Stimulated activated naive CD4-positive, alpha-beta T cell treated with Interleukin-2 at 50 U/mL for 16 hours (primary cell): ENCODE results near the gene CDK16.
"Not testable (repeated sequence)": the region's sequence is repeated elsewhere in the genome, so short reads cannot be mapped to it uniquely, and the experiment has no call there.

ENCODE experiments used
- DNase-seq: peaks from one replicate; lab custom pipeline; 2025; lab: John Stamatoyannopoulos, UW

The CDK16 gene

DNA sequence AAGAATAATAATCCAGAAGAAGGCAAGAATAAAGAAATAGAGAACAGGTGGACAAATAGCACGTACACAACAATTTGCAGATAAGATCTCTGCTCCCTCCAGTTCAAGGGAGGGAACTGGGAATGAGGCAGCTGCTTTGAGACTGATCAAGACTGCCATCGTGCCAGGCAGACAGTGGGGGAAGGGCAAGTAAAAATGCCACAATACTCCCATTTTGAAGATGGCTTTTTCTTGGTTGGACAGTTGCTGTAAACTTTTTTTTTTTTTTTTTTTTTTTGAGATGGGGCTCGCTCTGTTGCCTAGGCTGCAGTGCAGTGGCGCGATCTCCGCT, 31.5 kb downstream of the CDK16 start:
- no peak for DNase-seq

DNA sequence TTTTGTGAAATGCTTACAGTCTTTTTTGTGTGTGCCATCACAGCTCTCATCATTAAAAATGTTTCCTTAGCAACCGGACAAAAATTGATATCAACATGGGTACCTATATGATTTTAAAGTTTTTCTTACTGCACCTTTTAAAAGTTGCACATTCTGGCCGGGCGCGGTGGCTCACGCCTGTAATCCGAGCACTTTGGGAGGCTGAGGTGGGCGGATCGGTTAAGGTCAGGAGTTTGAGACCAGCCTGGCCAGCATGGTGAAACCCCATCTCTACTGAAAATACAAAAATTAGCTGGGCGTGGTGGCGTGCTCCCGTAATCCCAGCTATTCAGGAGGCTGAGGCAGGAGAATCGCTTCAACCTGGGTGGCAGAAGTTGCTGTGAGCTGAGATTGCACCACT, 39.1 kb downstream of the CDK16 start:
- not testable (repeated sequence) for DNase-seq

DNA sequence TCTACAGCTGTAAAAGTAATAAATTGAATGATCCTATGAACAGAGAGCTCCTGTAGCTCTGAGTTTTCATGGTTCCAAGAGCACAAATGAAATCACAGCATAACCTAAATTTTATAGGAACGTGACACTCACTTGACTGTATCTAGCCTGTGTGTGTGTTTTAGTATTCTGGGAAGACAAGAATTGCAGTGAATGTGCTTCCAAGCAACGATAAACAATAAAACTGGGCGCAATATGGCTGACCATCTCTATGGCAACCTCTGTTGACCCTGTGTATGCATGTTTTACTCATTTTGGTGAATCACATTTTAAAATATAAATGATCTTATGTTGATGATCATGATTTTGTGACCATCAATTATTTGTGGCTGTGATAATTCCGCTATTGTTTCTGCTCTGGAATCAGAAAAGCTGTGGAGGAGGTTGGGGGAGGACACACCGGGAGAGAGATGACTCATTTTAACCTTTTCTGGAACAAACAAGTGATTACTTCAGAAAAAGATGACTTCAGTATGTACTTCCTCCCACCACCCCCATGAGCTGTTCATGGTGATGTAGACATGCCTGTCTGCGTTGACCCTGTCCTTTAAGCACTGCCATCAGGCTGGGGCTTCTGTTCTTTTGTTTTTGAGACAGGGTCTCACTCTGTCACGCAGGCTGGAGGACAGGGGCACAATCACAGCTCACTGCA, 46.1 kb downstream of the CDK16 start:
- DNase-seq, result no peak

DNA sequence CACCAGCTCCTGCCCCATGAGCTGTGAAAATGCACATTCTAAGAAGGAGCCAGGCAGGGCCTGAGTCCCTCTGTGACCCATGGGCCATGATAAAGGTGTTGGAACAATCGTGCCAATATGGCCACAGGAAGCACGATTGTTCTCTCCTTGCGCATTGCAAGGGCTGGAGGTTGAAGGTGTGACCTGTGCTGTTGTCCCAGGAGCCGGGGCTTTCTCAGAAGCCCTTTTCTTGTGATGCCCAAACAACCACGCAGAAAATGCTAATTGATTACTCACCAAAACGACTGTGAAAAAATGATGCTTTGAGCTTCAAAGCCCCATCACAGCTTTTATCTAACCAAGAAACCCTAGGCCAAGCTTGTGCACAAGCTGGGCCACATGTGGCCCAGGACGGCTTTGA, 48.2 kb downstream of the CDK16 start:
- no peak for DNase-seq

DNA sequence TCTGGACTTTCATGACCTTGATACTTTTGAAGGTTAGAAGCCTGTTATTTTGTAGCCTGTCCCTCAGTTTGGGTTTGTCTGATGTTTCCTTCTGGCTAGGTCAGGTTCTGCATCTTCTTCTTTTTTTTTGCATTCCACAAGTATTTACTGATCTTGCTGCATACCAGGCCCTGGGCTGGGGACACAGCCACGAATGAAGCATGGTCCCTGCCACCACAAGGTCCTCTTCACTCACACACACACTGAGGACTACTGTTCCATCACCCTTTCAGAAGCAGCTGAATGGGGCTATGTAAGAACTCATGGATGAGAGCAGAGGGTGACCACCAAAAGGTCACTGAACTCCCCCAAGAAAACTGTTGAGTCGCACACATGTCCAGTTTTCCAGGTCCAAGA, 53.5 kb downstream of the CDK16 start:
- no peak for DNase-seq

DNA sequence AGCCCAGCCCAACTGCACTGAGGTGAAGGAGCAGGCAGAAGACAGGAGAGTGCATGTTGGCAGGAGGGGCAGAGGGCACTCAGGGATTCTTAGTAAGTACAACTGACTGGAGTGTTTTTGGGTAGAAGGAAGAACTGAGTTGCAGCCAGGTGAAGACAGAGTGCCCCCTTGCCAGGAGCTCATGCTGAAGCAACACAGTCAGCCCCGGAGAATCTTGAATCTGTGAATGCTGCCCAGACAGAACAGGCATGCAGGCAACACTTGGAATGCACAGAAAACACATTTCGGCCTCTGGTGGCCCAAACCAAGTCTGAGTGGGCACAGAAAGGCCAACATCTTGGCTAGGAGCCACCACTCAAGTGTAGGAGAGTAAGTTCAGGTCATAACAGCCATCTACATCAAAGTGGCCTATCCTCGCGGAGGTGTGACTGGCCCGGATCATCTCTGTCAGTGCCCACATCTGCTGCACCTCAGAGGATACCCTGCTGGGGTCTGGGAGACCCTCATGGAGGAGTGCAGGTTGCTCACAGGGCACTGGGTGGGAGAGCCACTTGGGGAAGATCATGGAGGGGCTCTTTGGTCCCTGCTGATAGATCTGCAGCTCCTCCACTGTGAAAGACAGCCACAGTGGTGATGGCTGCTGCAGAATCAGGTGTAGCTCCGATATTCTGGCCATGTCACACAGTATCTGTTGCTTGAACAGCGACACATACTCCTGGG, 54.7 kb downstream of the CDK16 start:
- no peak for DNase-seq

DNA sequence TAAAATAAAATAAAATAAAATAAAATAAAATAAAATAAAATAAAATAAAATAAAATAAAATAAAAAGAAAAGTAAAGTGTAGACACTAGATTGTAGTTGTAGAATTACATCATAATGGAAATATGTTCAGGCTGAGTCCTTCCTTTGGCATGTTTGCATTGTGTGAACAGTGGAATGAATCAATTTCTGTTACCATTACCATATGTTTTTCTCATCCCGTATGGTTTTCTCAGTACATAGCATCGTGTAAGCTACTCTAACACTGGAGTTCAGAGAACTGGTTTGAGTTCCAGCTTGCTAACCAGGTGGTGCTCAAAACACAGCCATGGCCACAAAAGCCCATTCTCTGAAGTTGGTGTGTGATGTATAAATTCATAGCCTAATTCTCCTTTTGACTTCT, 60.2 kb downstream of the CDK16 start:
- no peak for DNase-seq
